Natural killer cell treated with Interleukin-12 subunit alpha and Interleukin-12 subunit beta and Interleukin-15 and Interleukin-18, amount 100 ng/mL, for 72 hours (primary cell): Measurements from ENCODE around the gene NOX3. TPM values are rescaled to one million over a fixed set of nuclear protein-coding genes. Genes with fewer than 3 reads are reported as not detected.

Experiments used
- ATAC-seq, 2 donors: fragments of 150-1000 bp; cut with Tn5 transposase in 1 of 2; sonication (Bioruptor Pico), chemical (Tn5 transposase) in 1 of 2; 2 replicates each; pipeline ENCODE4 v1.10.0; 2021
- DNase-seq: peaks from one replicate; pipeline ENCODE4 v3.0.0; 2022; ENCODE audit warnings: low spot score
- H3K27ac Mint-ChIP-seq, 2 donors: 1 replicate in 1 of 2; 2 replicates in 1 of 2; pipeline ENCODE4 v1.8.0; 2022; ENCODE audit warnings: mixed read lengths in 2 of 2, mild to moderate bottlenecking in 1 of 2, moderate library complexity in 1 of 2
- H3K27me3 Mint-ChIP-seq, 2 donors: 1 replicate in 1 of 2; 2 replicates in 1 of 2; pipeline ENCODE4 v1.8.0; 2022; ENCODE audit warnings: mixed read lengths in 2 of 2
- H3K36me3 Mint-ChIP-seq: one replicate; pipeline ENCODE4 v1.8.0; 2022; ENCODE audit warnings: mixed read lengths
- H3K4me1 Mint-ChIP-seq, 2 donors: 1 replicate in 1 of 2; 2 replicates in 1 of 2; pipeline ENCODE4 v1.8.0; 2022; ENCODE audit warnings: low read depth in 2 of 2, mixed read lengths in 2 of 2, mild to moderate bottlenecking in 1 of 2
- H3K4me3 Mint-ChIP-seq: one replicate; pipeline ENCODE4 v1.8.0; 2022; ENCODE audit warnings: mixed read lengths
- H3K9me3 Mint-ChIP-seq: 2 replicates; pipeline ENCODE4 v1.8.0; 2022; ENCODE audit warnings: mixed read lengths
- total RNA-seq, 2 donors: library from RNA; stranded (reverse); gene quantifications; one replicate each; pipeline ENCODE4 v1.2.3, GENCODE V29; 2022

Gene NOX3
- total RNA-seq, 2 donors from 2014 or later: not detected

DNA sequence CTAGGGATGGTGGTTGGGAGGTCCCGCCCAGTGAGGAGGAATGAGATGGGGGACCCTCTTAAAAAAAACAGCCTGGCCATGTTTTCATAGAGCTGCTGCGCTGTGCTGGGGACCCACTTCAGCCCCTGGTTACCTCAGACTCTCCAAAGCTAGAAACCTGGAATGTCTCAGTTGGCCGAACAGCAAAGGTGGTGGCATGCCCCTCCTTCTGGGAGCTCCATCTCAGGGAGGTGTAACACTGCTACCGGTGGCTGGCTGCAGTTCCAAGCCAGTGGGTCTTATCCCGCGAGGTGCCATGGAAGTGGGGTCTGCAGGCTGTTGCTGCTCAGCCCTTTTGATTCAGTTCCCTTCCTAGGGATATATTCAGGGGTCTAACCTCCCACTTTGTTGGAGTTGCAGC is 105.7 kb downstream of the NOX3 start:
- Mint-ChIP-seq H3K9me3 (peaks cover 22% of the 10 kb centered on the region), H3K27me3 (peaks cover 4 to 43% of the 10 kb centered on the region in 2 donors), H3K36me3 (peaks cover 37% of the 10 kb centered on the region), H3K27ac (no peak overlapping the region), H3K4me3 (no peak overlapping the region), H3K4me1 (no peaks in the 10 kb centered on the region)
- no peak for ATAC-seq
- no peak for DNase-seq

- peaks cover 4 to 43% of the 10 kb centered on the region in 2 donors for H3K27me3 Mint-ChIP-seq
- H3K9me3 Mint-ChIP-seq: peaks cover 17% of the 10 kb centered on the region
- H3K27ac Mint-ChIP-seq: no peak overlapping the region
- no peak overlapping the region for H3K4me3 Mint-ChIP-seq
- peaks cover 32% of the 10 kb centered on the region for H3K36me3 Mint-ChIP-seq
- ATAC-seq (no peak), DNase-seq (no peak)
- H3K4me1 Mint-ChIP-seq: no peaks in the 10 kb centered on the region
Observed at GRCh38 chr6:155349129-155349528, 106.5 kb downstream of the NOX3 start.

GRCh38 chr6:155347800-155348199 is 107.8 kb downstream of the NOX3 start:
- Mint-ChIP-seq H3K4me1 (no peaks in the 10 kb centered on the region), H3K27me3 (peaks cover 4 to 43% of the 10 kb centered on the region in 2 donors), H3K9me3 (peaks cover 16% of the 10 kb centered on the region), H3K36me3 (peaks cover 25% of the 10 kb centered on the region), H3K4me3 (no peak overlapping the region), H3K27ac (no peak overlapping the region)
- DNase-seq: no peak
- ATAC-seq: no peak

- no peak overlapping the region for H3K27ac Mint-ChIP-seq
Observed at GRCh38 chr6:155346957-155347356, 108.7 kb downstream of the NOX3 start.

More at GRCh38 chr6:155346957-155347356, 108.7 kb downstream of the NOX3 start:
- H3K9me3 Mint-ChIP-seq: peaks cover 16% of the 10 kb centered on the region
- no peaks in the 10 kb centered on the region for H3K4me1 Mint-ChIP-seq
- H3K36me3 Mint-ChIP-seq: peaks cover 25% of the 10 kb centered on the region
- H3K4me3 Mint-ChIP-seq: no peak overlapping the region
- DNase-seq (no peak), ATAC-seq (no peak)
- H3K27me3 Mint-ChIP-seq: peaks cover 4 to 43% of the 10 kb centered on the region in 2 donors

Other genes with a start within 250 kb of the NOX3 start
- gene CLDN20, start 191.8 kb downstream of the NOX3 start, total RNA-seq: not detected
- 10 to 100 TPM; 24.1 to 44.1 TPM for gene TFB1M, start 141.4 kb downstream of the NOX3 start, total RNA-seq